ENCODE measurements around the gene CD53. TPM values are rescaled to one million over a fixed set of nuclear protein-coding genes. Genes with fewer than 3 reads are reported as not detected.

The CD53 gene
- total RNA-seq, 1 experiment from 2014 or later, result 0.49 TPM

DNA sequence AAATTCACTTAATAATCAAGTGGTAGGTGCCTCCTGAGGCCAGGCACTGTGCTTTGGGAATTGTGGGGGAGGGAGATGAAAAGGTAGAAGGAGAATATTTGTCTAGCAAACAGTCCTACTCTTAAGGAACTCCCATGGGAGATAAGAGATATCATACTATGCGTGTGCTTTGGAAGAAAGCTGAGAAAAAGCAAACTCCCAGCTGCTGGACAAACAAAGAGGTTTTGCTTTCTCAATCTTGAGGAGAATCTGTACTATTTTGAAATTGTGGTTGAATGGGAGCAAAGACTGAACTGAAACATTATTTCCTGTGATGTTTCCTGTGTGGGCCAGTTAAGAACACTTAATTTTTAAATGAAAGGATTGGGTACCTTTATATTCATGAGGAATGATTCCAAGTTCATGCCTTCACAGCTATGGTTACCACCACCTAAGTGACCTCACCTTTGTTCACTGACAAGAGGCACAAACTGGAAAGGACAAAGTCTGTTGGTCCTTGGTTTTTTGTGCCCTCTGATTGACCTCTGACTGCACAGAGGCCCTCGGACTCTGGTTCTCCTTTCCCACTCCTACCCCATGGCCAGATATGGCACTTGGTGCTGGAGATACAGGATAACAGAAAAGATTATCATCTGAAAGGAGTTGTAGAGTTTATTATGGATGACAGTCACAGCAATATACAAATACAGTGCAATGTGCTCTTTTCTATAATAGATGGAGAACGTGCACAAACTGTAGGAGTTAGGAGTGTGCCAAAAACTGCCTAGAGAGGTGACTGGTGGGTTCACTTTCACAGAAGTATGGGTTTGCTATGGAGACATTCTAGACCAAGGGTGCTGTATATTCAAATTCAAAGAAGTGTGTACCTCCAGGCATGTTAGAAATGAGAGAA is 1.6 kb downstream of the CD53 start:
- no peak overlapping the region for H3K27ac ChIP-seq (ENCODE audit: low read length)
- H3K4me3 ChIP-seq (ENCODE audit: low read depth in 2 of 2, low read length in 2 of 2), result no peak overlapping the region
- H3K4me1 ChIP-seq (ENCODE audit: control insufficient read depth, insufficient read depth, low read length), result no peaks in the 10 kb centered on the region
- intact Hi-C loops (cut with micrococcal nuclease; ENCODE audit: unreplicated experiment) (no loop called here), in situ Hi-C loops (cut with HindIII; ENCODE audit: low pct_unique_long_range_greater_than_20kb, low sequenced_read_pairs) (no loop called here)
- ChIA-PET CTCF (no interaction called here), POLR2A (no interaction called here)
- ATAC-seq, result no peak
- H3K9me3 ChIP-seq (ENCODE audit: control insufficient read depth, insufficient read depth, low read depth, low read length), result no peaks in the 10 kb centered on the region
- H3K36me3 ChIP-seq (ENCODE audit: control insufficient read depth, insufficient read depth, low read length), result no peaks in the 10 kb centered on the region; the same call in 1 of the 2 replicates
- TF ChIP-seq POLR2AphosphoS5 (IDR thresholded peaks at IDR 0.05; ENCODE audit: low read depth, low read length) (no peak), SIN3A (IDR thresholded peaks at IDR 0.05; ENCODE audit: borderline replicate concordance, insufficient read depth, low read depth, low read length) (no peak), TCF7L2 (IDR thresholded peaks at IDR 0.05; ENCODE audit: low read depth, low read length) (no peak)
- TF ChIP-seq, protein P1, sequence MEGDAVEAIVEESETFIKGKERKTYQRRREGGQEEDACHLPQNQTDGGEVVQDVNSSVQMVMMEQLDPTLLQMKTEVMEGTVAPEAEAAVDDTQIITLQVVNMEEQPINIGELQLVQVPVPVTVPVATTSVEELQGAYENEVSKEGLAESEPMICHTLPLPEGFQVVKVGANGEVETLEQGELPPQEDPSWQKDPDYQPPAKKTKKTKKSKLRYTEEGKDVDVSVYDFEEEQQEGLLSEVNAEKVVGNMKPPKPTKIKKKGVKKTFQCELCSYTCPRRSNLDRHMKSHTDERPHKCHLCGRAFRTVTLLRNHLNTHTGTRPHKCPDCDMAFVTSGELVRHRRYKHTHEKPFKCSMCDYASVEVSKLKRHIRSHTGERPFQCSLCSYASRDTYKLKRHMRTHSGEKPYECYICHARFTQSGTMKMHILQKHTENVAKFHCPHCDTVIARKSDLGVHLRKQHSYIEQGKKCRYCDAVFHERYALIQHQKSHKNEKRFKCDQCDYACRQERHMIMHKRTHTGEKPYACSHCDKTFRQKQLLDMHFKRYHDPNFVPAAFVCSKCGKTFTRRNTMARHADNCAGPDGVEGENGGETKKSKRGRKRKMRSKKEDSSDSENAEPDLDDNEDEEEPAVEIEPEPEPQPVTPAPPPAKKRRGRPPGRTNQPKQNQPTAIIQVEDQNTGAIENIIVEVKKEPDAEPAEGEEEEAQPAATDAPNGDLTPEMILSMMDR (IDR thresholded peaks at IDR 0.05), result no peak
- H3K27me3 ChIP-seq (ENCODE audit: control insufficient read depth, insufficient read depth, low read length), result no peaks in the 10 kb centered on the region
- no TSS peak for BruUV-seq (replicated peaks)
- no peak for DNase-seq (ENCODE audit: low read depth, low spot score)

DNA sequence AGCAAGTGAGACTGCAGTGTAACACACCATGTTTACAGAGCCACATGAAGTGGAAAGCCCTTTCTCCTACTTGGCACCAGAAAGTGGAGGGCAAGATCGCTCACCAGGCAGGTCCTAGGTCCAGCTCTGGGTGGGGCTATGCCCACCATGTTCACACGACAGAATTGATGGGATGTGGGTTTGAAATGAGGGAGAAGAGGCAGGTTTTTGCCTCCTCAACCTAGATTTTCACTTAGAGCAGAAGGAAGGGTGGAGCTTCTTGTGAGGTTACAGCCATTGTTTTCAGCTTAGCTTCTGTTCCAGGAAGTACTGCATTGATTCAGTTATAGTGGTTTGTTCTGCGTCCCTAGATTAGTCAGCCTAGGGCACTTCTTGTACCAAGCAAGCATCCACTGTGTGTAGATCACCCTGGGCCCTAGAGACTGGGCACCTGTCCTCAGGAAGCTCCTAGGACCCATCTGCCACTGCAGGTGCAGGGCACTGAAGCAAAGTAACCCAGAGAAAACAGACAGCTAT is 2.3 kb downstream of the CD53 start:
- TF ChIP-seq POLR2AphosphoS5 (IDR thresholded peaks at IDR 0.05; ENCODE audit: low read depth, low read length) (no peak), TCF7L2 (IDR thresholded peaks at IDR 0.05; ENCODE audit: low read depth, low read length) (no peak), SIN3A (IDR thresholded peaks at IDR 0.05; ENCODE audit: borderline replicate concordance, insufficient read depth, low read depth, low read length) (no peak)
- TF ChIP-seq, protein P1 (IDR thresholded peaks at IDR 0.05), result no peak
- TF ChIP-seq, protein P2, sequence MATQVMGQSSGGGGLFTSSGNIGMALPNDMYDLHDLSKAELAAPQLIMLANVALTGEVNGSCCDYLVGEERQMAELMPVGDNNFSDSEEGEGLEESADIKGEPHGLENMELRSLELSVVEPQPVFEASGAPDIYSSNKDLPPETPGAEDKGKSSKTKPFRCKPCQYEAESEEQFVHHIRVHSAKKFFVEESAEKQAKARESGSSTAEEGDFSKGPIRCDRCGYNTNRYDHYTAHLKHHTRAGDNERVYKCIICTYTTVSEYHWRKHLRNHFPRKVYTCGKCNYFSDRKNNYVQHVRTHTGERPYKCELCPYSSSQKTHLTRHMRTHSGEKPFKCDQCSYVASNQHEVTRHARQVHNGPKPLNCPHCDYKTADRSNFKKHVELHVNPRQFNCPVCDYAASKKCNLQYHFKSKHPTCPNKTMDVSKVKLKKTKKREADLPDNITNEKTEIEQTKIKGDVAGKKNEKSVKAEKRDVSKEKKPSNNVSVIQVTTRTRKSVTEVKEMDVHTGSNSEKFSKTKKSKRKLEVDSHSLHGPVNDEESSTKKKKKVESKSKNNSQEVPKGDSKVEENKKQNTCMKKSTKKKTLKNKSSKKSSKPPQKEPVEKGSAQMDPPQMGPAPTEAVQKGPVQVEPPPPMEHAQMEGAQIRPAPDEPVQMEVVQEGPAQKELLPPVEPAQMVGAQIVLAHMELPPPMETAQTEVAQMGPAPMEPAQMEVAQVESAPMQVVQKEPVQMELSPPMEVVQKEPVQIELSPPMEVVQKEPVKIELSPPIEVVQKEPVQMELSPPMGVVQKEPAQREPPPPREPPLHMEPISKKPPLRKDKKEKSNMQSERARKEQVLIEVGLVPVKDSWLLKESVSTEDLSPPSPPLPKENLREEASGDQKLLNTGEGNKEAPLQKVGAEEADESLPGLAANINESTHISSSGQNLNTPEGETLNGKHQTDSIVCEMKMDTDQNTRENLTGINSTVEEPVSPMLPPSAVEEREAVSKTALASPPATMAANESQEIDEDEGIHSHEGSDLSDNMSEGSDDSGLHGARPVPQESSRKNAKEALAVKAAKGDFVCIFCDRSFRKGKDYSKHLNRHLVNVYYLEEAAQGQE (IDR thresholded peaks at IDR 0.05; ENCODE audit: insufficient read depth in 1 of 2, low read depth in 2 of 2, low read length in 1 of 2), result no peak
- H3K27me3 ChIP-seq (ENCODE audit: control insufficient read depth, insufficient read depth, low read length), result no peaks in the 10 kb centered on the region
- intact Hi-C loops (cut with micrococcal nuclease; ENCODE audit: unreplicated experiment), result no loop called here
- no peaks in the 10 kb centered on the region; the same call in 1 of the 2 replicates for H3K36me3 ChIP-seq (ENCODE audit: control insufficient read depth, insufficient read depth, low read length)
- ChIA-PET POLR2A (no interaction called here), CTCF (no interaction called here)
- no peak overlapping the region for H3K27ac ChIP-seq (ENCODE audit: low read length)
- ATAC-seq, result no peak
- no peaks in the 10 kb centered on the region for H3K4me1 ChIP-seq (ENCODE audit: control insufficient read depth, insufficient read depth, low read length)
- no peaks in the 10 kb centered on the region for H3K9me3 ChIP-seq (ENCODE audit: control insufficient read depth, insufficient read depth, low read depth, low read length)
- in situ Hi-C loops (cut with HindIII; ENCODE audit: low pct_unique_long_range_greater_than_20kb, low sequenced_read_pairs), result no loop called here
- DNase-seq (ENCODE audit: low read depth, low spot score), result no peak
- BruUV-seq (replicated peaks), result no TSS peak
- H3K4me3 ChIP-seq (ENCODE audit: low read depth in 2 of 2, low read length in 2 of 2), result no peak overlapping the region
